SK-N-SH treated with all-trans-retinoic acid at 6 μM for 48 hours (cell line): ENCODE measurements around the gene ABL2.
A peak's percentile ranks its signal among the peaks of the same experiment; 100 is the strongest.

Experiments
- ATAC-seq: fragments of 200-7000 bp; cut with Tn5 transposase; 3 replicates; pipeline ENCODE4 v1.9.1; 2020; ENCODE audit warnings: mild to moderate bottlenecking, moderate library complexity
- ARNTL ChIP-seq: fragments of 450-650 bp; formaldehyde crosslinking; IDR thresholded peaks from 2 replicates; pipeline ENCODE4 v1.5.0; 2020; ENCODE audit warnings: low read depth, mild to moderate bottlenecking, moderate library complexity, borderline replicate concordance
- BACH2 ChIP-seq: fragments of 250-450 bp; sonication (Bioruptor Pico); IDR thresholded peaks from 2 replicates; pipeline ENCODE4 v1.9.0; 2021; ENCODE audit warnings: mild to moderate bottlenecking, borderline replicate concordance
- CSDC2 ChIP-seq: fragments of 250-450 bp; sonication (Bioruptor Pico); IDR thresholded peaks from 2 replicates; pipeline ENCODE4 v1.5.0; 2020; ENCODE audit warnings: mild to moderate bottlenecking, moderate library complexity
- CSRNP3 ChIP-seq: fragments of 250-450 bp; sonication (Bioruptor Pico); IDR thresholded peaks from 2 replicates; pipeline ENCODE4 v1.5.1; 2021; ENCODE audit warnings: mild to moderate bottlenecking, moderate library complexity
- GLIS3 ChIP-seq: fragments of 250-450 bp; sonication (Bioruptor Pico); IDR thresholded peaks from 2 replicates; pipeline ENCODE4 v1.5.0; 2020; ENCODE audit warnings: mild to moderate bottlenecking, moderate library complexity
- ISL1 ChIP-seq: fragments of 250-450 bp; sonication (Bioruptor Pico); IDR thresholded peaks from 2 replicates; pipeline ENCODE4 v2.1.2; 2022; ENCODE audit warnings: mild to moderate bottlenecking, moderate library complexity
- OSR1 ChIP-seq: fragments of 250-450 bp; sonication (Bioruptor Pico); IDR thresholded peaks from 2 replicates; pipeline ENCODE4 v1.8.0; 2022; ENCODE audit warnings: moderate library complexity, mild to moderate bottlenecking, inconsistent platforms
- PATZ1 ChIP-seq: fragments of 250-450 bp; sonication (Bioruptor Pico); IDR thresholded peaks from 2 replicates; pipeline ENCODE4 v1.8.0; 2020; ENCODE audit warnings: mild to moderate bottlenecking, moderate library complexity, borderline replicate concordance
- POU6F1 ChIP-seq: fragments of 250-450 bp; sonication (Bioruptor Pico); IDR thresholded peaks from 2 replicates; pipeline ENCODE4 v1.8.0; 2021; ENCODE audit warnings: low read depth, mild to moderate bottlenecking, moderate library complexity, borderline replicate concordance
- PPARA ChIP-seq: fragments of 250-450 bp; sonication (Bioruptor Pico); IDR thresholded peaks from 2 replicates; pipeline ENCODE4 v1.5.0; 2020; ENCODE audit warnings: mild to moderate bottlenecking, borderline replicate concordance
- RARB ChIP-seq: fragments of 250-450 bp; sonication (Bioruptor Pico); IDR thresholded peaks from 2 replicates; pipeline ENCODE4 v1.8.0; 2021; ENCODE audit warnings: mild to moderate bottlenecking, moderate library complexity
- TCF4 ChIP-seq: fragments of 250-450 bp; sonication (Bioruptor Pico); IDR thresholded peaks from 2 replicates; pipeline ENCODE4 v1.8.0; 2021; ENCODE audit warnings: mild to moderate bottlenecking, moderate library complexity, borderline replicate concordance
- TOX ChIP-seq: fragments of 250-450 bp; sonication (Bioruptor Pico); IDR thresholded peaks from 2 replicates; pipeline ENCODE4 v1.8.0; 2021; ENCODE audit warnings: mild to moderate bottlenecking, moderate library complexity, borderline replicate concordance
- TSHZ2 ChIP-seq: fragments of 250-450 bp; sonication (Bioruptor Pico); IDR thresholded peaks from 2 replicates; pipeline ENCODE4 v1.5.0; 2020; ENCODE audit warnings: mild to moderate bottlenecking, moderate library complexity
- ZC3H10 ChIP-seq: fragments of 250-450 bp; sonication (Bioruptor Pico); IDR thresholded peaks from 2 replicates; pipeline ENCODE4 v1.5.1; 2021; ENCODE audit warnings: mild to moderate bottlenecking, moderate library complexity
- ZFP3 ChIP-seq: fragments of 250-450 bp; sonication (Bioruptor Pico); IDR thresholded peaks from 2 replicates; pipeline ENCODE4 v1.5.0; 2020; ENCODE audit warnings: mild to moderate bottlenecking, moderate library complexity
- ZFP30 ChIP-seq: fragments of 450-650 bp; formaldehyde crosslinking; IDR thresholded peaks from 2 replicates; pipeline ENCODE4 v1.5.0; 2022; ENCODE audit warnings: mild to moderate bottlenecking, moderate library complexity
- ZNF565 ChIP-seq: fragments of 450-650 bp; formaldehyde crosslinking; conservative IDR thresholded peaks from 2 replicates; pipeline ENCODE4 v1.5.0; 2020; ENCODE audit warnings: low read depth, mild to moderate bottlenecking, moderate library complexity
- ZNF70 ChIP-seq: fragments of 450-650 bp; formaldehyde crosslinking; IDR thresholded peaks from 2 replicates; pipeline ENCODE4 v1.5.0; 2020; ENCODE audit warnings: mild to moderate bottlenecking, moderate library complexity
- ZNF8 ChIP-seq: fragments of 450-650 bp; formaldehyde crosslinking; IDR thresholded peaks from 2 replicates; pipeline ENCODE4 v1.5.0; 2020; ENCODE audit warnings: mild to moderate bottlenecking, moderate library complexity
- TF ChIP-seq, protein P1 (sequence below): fragments of 250-450 bp; sonication (Bioruptor Pico); IDR thresholded peaks from 2 replicates; pipeline ENCODE4 v1.5.1; 2020; ENCODE audit warnings: low read depth, mild to moderate bottlenecking, moderate library complexity

ABL2 gene

GRCh38 chr1:179183857-179184256, 45.6 kb downstream of the ABL2 start (continued):
- TF ChIP-seq, protein P1, sequence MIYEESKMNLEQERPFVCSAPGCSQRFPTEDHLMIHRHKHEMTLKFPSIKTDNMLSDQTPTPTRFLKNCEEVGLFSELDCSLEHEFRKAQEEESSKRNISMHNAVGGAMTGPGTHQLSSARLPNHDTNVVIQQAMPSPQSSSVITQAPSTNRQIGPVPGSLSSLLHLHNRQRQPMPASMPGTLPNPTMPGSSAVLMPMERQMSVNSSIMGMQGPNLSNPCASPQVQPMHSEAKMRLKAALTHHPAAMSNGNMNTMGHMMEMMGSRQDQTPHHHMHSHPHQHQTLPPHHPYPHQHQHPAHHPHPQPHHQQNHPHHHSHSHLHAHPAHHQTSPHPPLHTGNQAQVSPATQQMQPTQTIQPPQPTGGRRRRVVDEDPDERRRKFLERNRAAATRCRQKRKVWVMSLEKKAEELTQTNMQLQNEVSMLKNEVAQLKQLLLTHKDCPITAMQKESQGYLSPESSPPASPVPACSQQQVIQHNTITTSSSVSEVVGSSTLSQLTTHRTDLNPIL (CRISPR knock-in tag), result no peak
- no peak for TF ChIP-seq BACH2
- TF ChIP-seq, all 23 proteins: peak for 0

GRCh38 chr1:179178950-179179349, 50.5 kb downstream of the ABL2 start:
- no peak for TF ChIP-seq ZFP3 (CRISPR knock-in tag)
- peak; percentile 80 for TF ChIP-seq ISL1 (CRISPR knock-in tag)
- no peak for TF ChIP-seq ZNF8 (CRISPR knock-in tag)
- 0 out of 2 replicates have a peak, but pooled peaks have one; percentile 53 for TF ChIP-seq ZC3H10 (CRISPR knock-in tag)
- no peak for TF ChIP-seq ARNTL (CRISPR knock-in tag)
- TF ChIP-seq, all 23 proteins: peak for 2

GRCh38 chr1:179178183-179178582, 51.3 kb downstream of the ABL2 start:
- TF ChIP-seq CSRNP3 (CRISPR knock-in tag) (no peak), ZNF70 (CRISPR knock-in tag) (no peak), ZFP3 (CRISPR knock-in tag) (no peak), ZNF8 (CRISPR knock-in tag) (no peak), OSR1 (no peak), CSDC2 (no peak), TOX (CRISPR knock-in tag) (no peak), TSHZ2 (CRISPR knock-in tag) (no peak), POU6F1 (CRISPR knock-in tag) (no peak), TCF4 (no peak), GLIS3 (CRISPR knock-in tag) (no peak), ARNTL (CRISPR knock-in tag) (no peak), RARB (CRISPR knock-in tag) (no peak), ISL1 (CRISPR knock-in tag) (no peak), PATZ1 (CRISPR knock-in tag) (no peak), ZNF565 (no peak), PPARA (CRISPR knock-in tag) (no peak), ZFP30 (CRISPR knock-in tag) (no peak)
- TF ChIP-seq, protein P1 (CRISPR knock-in tag), result no peak
- TF ChIP-seq, all 23 proteins: peak for 0
- ATAC-seq, result peak; percentile 16; the same call in 2 of the 3 replicates

More at GRCh38 chr1:179178950-179179349, 50.5 kb downstream of the ABL2 start:
- ATAC-seq, result peak; percentile 69
